Immature natural killer cell (primary cell): ENCODE measurements around the gene TMEM9. TPM values are rescaled to one million over a fixed set of nuclear protein-coding genes. Genes with fewer than 3 reads are reported as not detected.

Source experiments
- DNase-seq, 3 donors: peaks; one replicate each; pipeline ENCODE4 v3.0.0; 2022; ENCODE audit warnings: mixed read lengths in 1 of 3
- H3K27ac Mint-ChIP-seq, 6 donors: one replicate each; pipeline ENCODE4 v1.8.0; 2020; ENCODE audit warnings: mixed read lengths in 6 of 6, mild to moderate bottlenecking in 5 of 6, inconsistent platforms in 4 of 6, moderate library complexity in 3 of 6
- H3K27me3 Mint-ChIP-seq, 3 donors: one replicate each; pipeline ENCODE4 v1.8.0; 2020 to 2021; ENCODE audit warnings: low read depth in 3 of 3, mild to moderate bottlenecking in 3 of 3, mixed read lengths in 3 of 3, moderate library complexity in 3 of 3, inconsistent platforms in 1 of 3
- H3K36me3 Mint-ChIP-seq, 3 donors: one replicate each; pipeline ENCODE4 v1.8.0; 2020; ENCODE audit warnings: mixed read lengths in 3 of 3, inconsistent platforms in 2 of 3, mild to moderate bottlenecking in 2 of 3
- H3K4me1 Mint-ChIP-seq, 2 donors: one replicate each; pipeline ENCODE4 v1.8.0; 2020; ENCODE audit warnings: inconsistent platforms in 2 of 2, mild to moderate bottlenecking in 2 of 2, mixed read lengths in 2 of 2, moderate library complexity in 1 of 2
- H3K4me3 Mint-ChIP-seq, 5 donors: one replicate each; pipeline ENCODE4 v1.8.0; 2020; ENCODE audit warnings: mild to moderate bottlenecking in 5 of 5, mixed read lengths in 5 of 5, inconsistent platforms in 3 of 5, moderate library complexity in 3 of 5
- H3K9me3 Mint-ChIP-seq, 6 donors: one replicate each; pipeline ENCODE4 v1.8.0; 2020; ENCODE audit warnings: mild to moderate bottlenecking in 6 of 6, mixed read lengths in 6 of 6, inconsistent platforms in 4 of 6, moderate library complexity in 3 of 6
- polyA plus RNA-seq, 3 donors: library from polyadenylated mRNA; unstranded; fragments of 300-500 nt; fragmentation: Illumina TruSeq; gene quantifications; one replicate each; pipeline ENCODE4 v1.2.3, GENCODE V29; 2021

Gene TMEM9
- polyA plus RNA-seq, 3 donors from 2014 or later, result 32.6 to 66.7 (median 38.9) TPM

- Mint-ChIP-seq H3K4me3 (no peak overlapping the region), H3K27ac (no peak overlapping the region), H3K27me3 (peaks cover 4 to 14% (median 5%) of the 10 kb centered on the region in 3 donors), H3K4me1 (no peaks in the 10 kb centered on the region), H3K9me3 (no peaks in the 10 kb centered on the region), H3K36me3 (no peaks in the 10 kb centered on the region)
- DNase-seq, result no peak
These were observed 30.4 kb downstream of the TMEM9 start for GRCh38 chr1:201123866-201124265.

GRCh38 chr1:201122321-201122957 is 31.8 kb downstream of the TMEM9 start:
- no peak overlapping the region for H3K4me3 Mint-ChIP-seq
- no peak for DNase-seq
- no peaks in the 10 kb centered on the region for H3K36me3 Mint-ChIP-seq
- no peak overlapping the region for H3K27ac Mint-ChIP-seq
- H3K4me1 Mint-ChIP-seq, result no peaks in the 10 kb centered on the region
- H3K27me3 Mint-ChIP-seq, result peaks cover 4 to 14% (median 5%) of the 10 kb centered on the region in 3 donors
- no peaks in the 10 kb centered on the region for H3K9me3 Mint-ChIP-seq

- Mint-ChIP-seq H3K36me3 (no peaks in the 10 kb centered on the region), H3K27ac (no peak overlapping the region), H3K4me3 (no peak overlapping the region), H3K27me3 (peaks cover 5 to 12% (median 11%) of the 10 kb centered on the region in 3 donors), H3K9me3 (no peaks in the 10 kb centered on the region), H3K4me1 (peaks cover under 1 to 1% of the 10 kb centered on the region in 2 donors)
- DNase-seq, result peak; percentile 3 to 34 (median 15)
These were observed 34.8 kb downstream of the TMEM9 start for GRCh38 chr1:201119206-201120197.

GRCh38 chr1:201116091-201116490 is 38.2 kb downstream of the TMEM9 start:
- Mint-ChIP-seq H3K36me3 (no peaks in the 10 kb centered on the region), H3K9me3 (no peaks in the 10 kb centered on the region), H3K27me3 (peaks cover 3 to 11% (median 5%) of the 10 kb centered on the region in 3 donors), H3K4me3 (peak overlapping the region in 4 of 5 donors; percentile 26 to 54 (median 36)), H3K27ac (no peak overlapping the region), H3K4me1 (peaks cover 4 to 7% of the 10 kb centered on the region in 2 donors)
- DNase-seq, result no peak

- Mint-ChIP-seq H3K36me3 (no peaks in the 10 kb centered on the region), H3K4me1 (peaks cover 4 to 7% of the 10 kb centered on the region in 2 donors), H3K4me3 (peak overlapping the region in 4 of 5 donors; percentile 22 to 54 (median 34)), H3K27me3 (peaks cover 2 to 11% (median 3%) of the 10 kb centered on the region in 3 donors), H3K9me3 (no peaks in the 10 kb centered on the region), H3K27ac (no peak overlapping the region)
- no peak for DNase-seq
These were observed 38.8 kb downstream of the TMEM9 start for GRCh38 chr1:201115390-201115937.

- peaks cover 4 to 7% of the 10 kb centered on the region in 2 donors for H3K4me1 Mint-ChIP-seq
- H3K27ac Mint-ChIP-seq, result peak overlapping the region in 3 of 6 donors; percentile 27 to 82 (median 61)
- peak overlapping the region; percentile 81 to 95 (median 91) for H3K4me3 Mint-ChIP-seq
- peaks cover 2 to 11% (median 3%) of the 10 kb centered on the region in 3 donors for H3K27me3 Mint-ChIP-seq
- DNase-seq, result peak; percentile 49 to 63 (median 58)
- no peaks in the 10 kb centered on the region for H3K9me3 Mint-ChIP-seq
- H3K36me3 Mint-ChIP-seq, result no peaks in the 10 kb centered on the region
These were observed 39.8 kb downstream of the TMEM9 start for GRCh38 chr1:201114245-201115131.

- no peaks in the 10 kb centered on the region for H3K9me3 Mint-ChIP-seq
- peaks cover under 1 to 8% (median 3%) of the 10 kb centered on the region in 3 donors for H3K27me3 Mint-ChIP-seq
- H3K27ac Mint-ChIP-seq, result peak overlapping the region in 2 of 6 donors; percentile 27 to 82
- H3K4me1 Mint-ChIP-seq, result peaks cover 4 to 7% of the 10 kb centered on the region in 2 donors
- H3K36me3 Mint-ChIP-seq, result no peaks in the 10 kb centered on the region
- DNase-seq, result no peak
- H3K4me3 Mint-ChIP-seq, result peak overlapping the region; percentile 81 to 95 (median 91)
These were observed 40.6 kb downstream of the TMEM9 start for GRCh38 chr1:201113451-201114244.

- no peak for DNase-seq
- no peaks in the 10 kb centered on the region for H3K36me3 Mint-ChIP-seq
- peak overlapping the region in 2 of 6 donors; percentile 9 to 65 for H3K27ac Mint-ChIP-seq
- peaks cover 4 to 7% of the 10 kb centered on the region in 2 donors for H3K4me1 Mint-ChIP-seq
- H3K4me3 Mint-ChIP-seq, result peak overlapping the region; percentile 18 to 53 (median 38)
- H3K9me3 Mint-ChIP-seq, result no peaks in the 10 kb centered on the region
- H3K27me3 Mint-ChIP-seq, result peaks cover 3 to 8% (median 3%) of the 10 kb centered on the region in 3 donors
These were observed 41.3 kb downstream of the TMEM9 start for GRCh38 chr1:201112926-201113325.

GRCh38 chr1:201112173-201112731 is 42.0 kb downstream of the TMEM9 start, which contains the start of gene CACNA1S:
TSS of gene CACNA1S (minus strand) at chr1:201112426. CDS start at chr1:201112339, 87 bp downstream.
- H3K9me3 Mint-ChIP-seq, result no peaks in the 10 kb centered on the region
- H3K36me3 Mint-ChIP-seq, result no peaks in the 10 kb centered on the region
- peak within 1 kb of the TSS; percentile 18 to 53 (median 38) for H3K4me3 Mint-ChIP-seq
- peaks cover 3 to 8% (median 3%) of the 10 kb centered on the region in 3 donors for H3K27me3 Mint-ChIP-seq
- peak within 1 kb of the TSS in 2 of 6 donors; percentile 9 to 65 for H3K27ac Mint-ChIP-seq
- H3K4me1 Mint-ChIP-seq, result peaks cover 4 to 7% of the 10 kb centered on the region in 2 donors
- DNase-seq, result no peak

GRCh38 chr1:201111672-201112071 is 42.6 kb downstream of the TMEM9 start:
- Mint-ChIP-seq H3K4me1 (peaks cover 4 to 7% of the 10 kb centered on the region in 2 donors), H3K27me3 (peaks cover 3 to 6% (median 3%) of the 10 kb centered on the region in 3 donors), H3K4me3 (no peak overlapping the region), H3K9me3 (no peaks in the 10 kb centered on the region), H3K27ac (no peak overlapping the region), H3K36me3 (no peaks in the 10 kb centered on the region)
- DNase-seq, result no peak

- Mint-ChIP-seq H3K36me3 (no peaks in the 10 kb centered on the region), H3K9me3 (no peaks in the 10 kb centered on the region), H3K27me3 (peaks cover 3 to 4% (median 3%) of the 10 kb centered on the region in 3 donors), H3K4me3 (no peak overlapping the region), H3K4me1 (peaks cover 4 to 7% of the 10 kb centered on the region in 2 donors), H3K27ac (no peak overlapping the region)
- no peak for DNase-seq
These were observed 43.1 kb downstream of the TMEM9 start for GRCh38 chr1:201111156-201111555.

GRCh38 chr1:201110616-201111015 is 43.7 kb downstream of the TMEM9 start:
- no peak for DNase-seq
- Mint-ChIP-seq H3K9me3 (no peaks in the 10 kb centered on the region), H3K27me3 (peaks cover 2 to 4% (median 3%) of the 10 kb centered on the region in 3 donors), H3K4me3 (no peak overlapping the region), H3K4me1 (peaks cover 4 to 7% of the 10 kb centered on the region in 2 donors), H3K36me3 (no peaks in the 10 kb centered on the region), H3K27ac (no peak overlapping the region)
